Retinal pigment epithelial cell (primary cell): ENCODE data around the gene UBAC1.

ENCODE experiments used
- DNase-seq: peaks from one replicate; pipeline ENCODE4 v3.0.0-alpha.2; 2010; ENCODE audit warnings: low read depth
- H3K4me3 ChIP-seq: 2 replicates; pipeline ENCODE4 v1.5.1; 2011; ENCODE audit warnings: mild to moderate bottlenecking, low read length, control low read depth, moderate library complexity
- CTCF ChIP-seq: conservative IDR thresholded peaks from 2 replicates; pipeline ENCODE4 v1.5.1; 2011; ENCODE audit warnings: low read depth, low read length, control low read depth, inconsistent platforms

The UBAC1 gene

GRCh38 chr9:135933114-135933513 lies 28.1 kb downstream of the UBAC1 start:
- no peak overlapping the region for H3K4me3 ChIP-seq
- TF ChIP-seq CTCF, result no peak
- no peak for DNase-seq

GRCh38 chr9:135932656-135933055 lies 28.5 kb downstream of the UBAC1 start:
- no peak overlapping the region for H3K4me3 ChIP-seq
- no peak for TF ChIP-seq CTCF
- no peak for DNase-seq

- no peak overlapping the region for H3K4me3 ChIP-seq
- no peak for DNase-seq
- no peak for TF ChIP-seq CTCF
Observed at GRCh38 chr9:135931349-135931820, 29.8 kb downstream of the UBAC1 start.

- no peak for TF ChIP-seq CTCF
- no peak for DNase-seq
- H3K4me3 ChIP-seq, result no peak overlapping the region
Observed at GRCh38 chr9:135930446-135931345, 30.5 kb downstream of the UBAC1 start.

GRCh38 chr9:135929656-135930445 lies 31.3 kb downstream of the UBAC1 start:
- TF ChIP-seq CTCF, result no peak
- no peak for DNase-seq
- no peak overlapping the region for H3K4me3 ChIP-seq

- DNase-seq, result no peak
- no peak for TF ChIP-seq CTCF
- no peak overlapping the region for H3K4me3 ChIP-seq
Observed at GRCh38 chr9:135928731-135929655, 32.2 kb downstream of the UBAC1 start.
